HepG2 (cell line): Measurements from ENCODE around the gene CCN2. TPM values are rescaled to one million over a fixed set of nuclear protein-coding genes. Genes with fewer than 3 reads are reported as not detected.

ENCODE experiments used
- CEBPG ChIP-seq: IDR thresholded peaks from 2 replicates; pipeline ENCODE4 v1.6.1; 2016
- CREM ChIP-seq, 2 experiments: sonication (generic) in 1 of 2; formaldehyde crosslinking in 1 of 2; IDR thresholded peaks; 2 replicates each; pipeline versions ENCODE4 v1.4.0 to v1.6.1; 2016 to 2020; ENCODE audit warnings: antibody characterized with exemption in 1 of 2, mild to moderate bottlenecking in 1 of 2, missing genetic modification reagents in 1 of 2
- HMG20A ChIP-seq: IDR thresholded peaks from 2 replicates; pipeline ENCODE4 v1.6.1; 2016; ENCODE audit warnings: borderline replicate concordance
- HOXA7 ChIP-seq: sonication (generic); formaldehyde crosslinking; IDR thresholded peaks from 2 replicates; pipeline ENCODE4 v1.8.1; 2022; ENCODE audit warnings: mild to moderate bottlenecking, missing genetic modification reagents, moderate library complexity
- KLF12 ChIP-seq: sonication (generic); formaldehyde crosslinking; IDR thresholded peaks from 2 replicates; pipeline ENCODE4 v1.4.0; 2020; ENCODE audit warnings: missing genetic modification reagents, borderline replicate concordance
- MBD4 ChIP-seq: IDR thresholded peaks from 2 replicates; pipeline ENCODE4 v1.6.1; 2012; ENCODE audit warnings: low read length, inconsistent platforms, borderline replicate concordance
- NFYB ChIP-seq: sonication (generic); formaldehyde crosslinking; IDR thresholded peaks from 2 replicates; pipeline ENCODE4 v1.4.0; 2020; ENCODE audit warnings: missing genetic modification reagents
- NFYC ChIP-seq: IDR thresholded peaks from 2 replicates; pipeline ENCODE4 v1.6.1; 2016; ENCODE audit warnings: missing genetic modification reagents, missing compliant biosample characterization
- RARA ChIP-seq: IDR thresholded peaks from 2 replicates; pipeline ENCODE4 v1.6.1; 2016; ENCODE audit warnings: missing genetic modification reagents, missing compliant biosample characterization
- SP1 ChIP-seq, 2 experiments: fragments of 450-650 bp in 1 of 2; sonication (generic) in 1 of 2; formaldehyde crosslinking in 1 of 2; IDR thresholded peaks; 2 replicates each; pipeline versions ENCODE4 v1.4.0 to v1.6.1; 2016 to 2020; ENCODE audit warnings: missing genetic modification reagents in 1 of 2
- ZC3H13 ChIP-seq: sonication (generic); formaldehyde crosslinking; IDR thresholded peaks from 2 replicates; pipeline ENCODE4 v1.8.1; 2023; ENCODE audit warnings: mild to moderate bottlenecking, missing genetic modification reagents, moderate library complexity
- ZMAT5 ChIP-seq: sonication (generic); formaldehyde crosslinking; IDR thresholded peaks from 2 replicates; pipeline ENCODE4 v1.5.0; 2020; ENCODE audit warnings: mild to moderate bottlenecking, low read depth, missing genetic modification reagents, borderline replicate concordance
- ZNF556 ChIP-seq: sonication (generic); formaldehyde crosslinking; IDR thresholded peaks from 2 replicates; pipeline ENCODE4 v1.4.0; 2020; ENCODE audit warnings: mild to moderate bottlenecking, missing genetic modification reagents, borderline replicate concordance
- ZNF800 ChIP-seq: sonication (generic); formaldehyde crosslinking; IDR thresholded peaks from 2 replicates; pipeline ENCODE4 v1.4.0; 2020; ENCODE audit warnings: missing genetic modification reagents
- polyA plus RNA-seq, 8 experiments: library from polyadenylated mRNA; depleted of rRNA in 3 of 8; stranded (reverse) in 7 of 8; unstranded in 1 of 8; fragments of >200 nt; fragmentation: Illumina TruSeq in 4 of 8; extraction: Trizol in 4 of 8; gene quantifications; 2 replicates each; pipeline versions ENCODE4 v1.2.1 to v1.2.3, GENCODE V29; 2011 to 2016; ENCODE audit warnings: low read depth in 4 of 8, missing spikeins in 1 of 8, mixed read lengths in 1 of 8; ENCODE audit not compliant: insufficient read depth in 1 of 8
- total RNA-seq, 5 experiments: library from RNA; depleted of rRNA; stranded (reverse); fragments of >200 nt; fragmentation: Illumina TruSeq; extraction: Trizol; gene quantifications; 2 replicates each; pipeline ENCODE4 v1.2.3, GENCODE V29; 2016; ENCODE audit warnings: low read depth in 1 of 5
- TF ChIP-seq, protein P1 (sequence below): sonication (generic); formaldehyde crosslinking; IDR thresholded peaks from 2 replicates; pipeline ENCODE4 v1.8.1; 2022; ENCODE audit warnings: mild to moderate bottlenecking, missing genetic modification reagents
- TF ChIP-seq, protein P2 (sequence below): sonication (generic); formaldehyde crosslinking; IDR thresholded peaks from 2 replicates; pipeline ENCODE4 v1.9.0; 2021; ENCODE audit warnings: mild to moderate bottlenecking, missing genetic modification reagents

Gene CCN2
- total and polyA plus RNA-seq, 2 of the 13 experiments (the other 11 are each of a cell fraction or from before 2014, with no cell fraction given): 34.7 to 316 TPM

- peak; percentile 91; the same call in 1 of the 2 replicates for TF ChIP-seq ZMAT5 (CRISPR knock-in tag)
- TF ChIP-seq, protein P1, sequence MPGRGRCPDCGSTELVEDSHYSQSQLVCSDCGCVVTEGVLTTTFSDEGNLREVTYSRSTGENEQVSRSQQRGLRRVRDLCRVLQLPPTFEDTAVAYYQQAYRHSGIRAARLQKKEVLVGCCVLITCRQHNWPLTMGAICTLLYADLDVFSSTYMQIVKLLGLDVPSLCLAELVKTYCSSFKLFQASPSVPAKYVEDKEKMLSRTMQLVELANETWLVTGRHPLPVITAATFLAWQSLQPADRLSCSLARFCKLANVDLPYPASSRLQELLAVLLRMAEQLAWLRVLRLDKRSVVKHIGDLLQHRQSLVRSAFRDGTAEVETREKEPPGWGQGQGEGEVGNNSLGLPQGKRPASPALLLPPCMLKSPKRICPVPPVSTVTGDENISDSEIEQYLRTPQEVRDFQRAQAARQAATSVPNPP: no peak; the same call in 1 of the 2 replicates
- no peak for TF ChIP-seq SP1 (IDR thresholded peaks at IDR 0.05)
- TF ChIP-seq SP1 (CRISPR knock-in tag; IDR thresholded peaks at IDR 0.05): peak; percentile 18; the same call in 1 of the 2 replicates
- TF ChIP-seq NFYC: peak; percentile 23; the same call in 1 of the 2 replicates
- no peak for TF ChIP-seq ZNF556
- TF ChIP-seq RARA (CRISPR knock-in tag): peak; percentile 36; the same call in 1 of the 2 replicates
- no peak; the same call in 1 of the 2 replicates for TF ChIP-seq HMG20A (CRISPR knock-in tag)
- TF ChIP-seq CEBPG (CRISPR knock-in tag): no peak
- TF ChIP-seq CREM (IDR thresholded peaks at IDR 0.05): no peak
- no peak for TF ChIP-seq CREM (CRISPR knock-in tag; IDR thresholded peaks at IDR 0.05)
- no peak for TF ChIP-seq NFYB (CRISPR knock-in tag)
- peak; percentile 81; the same call in 1 of the 2 replicates for TF ChIP-seq MBD4
- TF ChIP-seq, protein P2, sequence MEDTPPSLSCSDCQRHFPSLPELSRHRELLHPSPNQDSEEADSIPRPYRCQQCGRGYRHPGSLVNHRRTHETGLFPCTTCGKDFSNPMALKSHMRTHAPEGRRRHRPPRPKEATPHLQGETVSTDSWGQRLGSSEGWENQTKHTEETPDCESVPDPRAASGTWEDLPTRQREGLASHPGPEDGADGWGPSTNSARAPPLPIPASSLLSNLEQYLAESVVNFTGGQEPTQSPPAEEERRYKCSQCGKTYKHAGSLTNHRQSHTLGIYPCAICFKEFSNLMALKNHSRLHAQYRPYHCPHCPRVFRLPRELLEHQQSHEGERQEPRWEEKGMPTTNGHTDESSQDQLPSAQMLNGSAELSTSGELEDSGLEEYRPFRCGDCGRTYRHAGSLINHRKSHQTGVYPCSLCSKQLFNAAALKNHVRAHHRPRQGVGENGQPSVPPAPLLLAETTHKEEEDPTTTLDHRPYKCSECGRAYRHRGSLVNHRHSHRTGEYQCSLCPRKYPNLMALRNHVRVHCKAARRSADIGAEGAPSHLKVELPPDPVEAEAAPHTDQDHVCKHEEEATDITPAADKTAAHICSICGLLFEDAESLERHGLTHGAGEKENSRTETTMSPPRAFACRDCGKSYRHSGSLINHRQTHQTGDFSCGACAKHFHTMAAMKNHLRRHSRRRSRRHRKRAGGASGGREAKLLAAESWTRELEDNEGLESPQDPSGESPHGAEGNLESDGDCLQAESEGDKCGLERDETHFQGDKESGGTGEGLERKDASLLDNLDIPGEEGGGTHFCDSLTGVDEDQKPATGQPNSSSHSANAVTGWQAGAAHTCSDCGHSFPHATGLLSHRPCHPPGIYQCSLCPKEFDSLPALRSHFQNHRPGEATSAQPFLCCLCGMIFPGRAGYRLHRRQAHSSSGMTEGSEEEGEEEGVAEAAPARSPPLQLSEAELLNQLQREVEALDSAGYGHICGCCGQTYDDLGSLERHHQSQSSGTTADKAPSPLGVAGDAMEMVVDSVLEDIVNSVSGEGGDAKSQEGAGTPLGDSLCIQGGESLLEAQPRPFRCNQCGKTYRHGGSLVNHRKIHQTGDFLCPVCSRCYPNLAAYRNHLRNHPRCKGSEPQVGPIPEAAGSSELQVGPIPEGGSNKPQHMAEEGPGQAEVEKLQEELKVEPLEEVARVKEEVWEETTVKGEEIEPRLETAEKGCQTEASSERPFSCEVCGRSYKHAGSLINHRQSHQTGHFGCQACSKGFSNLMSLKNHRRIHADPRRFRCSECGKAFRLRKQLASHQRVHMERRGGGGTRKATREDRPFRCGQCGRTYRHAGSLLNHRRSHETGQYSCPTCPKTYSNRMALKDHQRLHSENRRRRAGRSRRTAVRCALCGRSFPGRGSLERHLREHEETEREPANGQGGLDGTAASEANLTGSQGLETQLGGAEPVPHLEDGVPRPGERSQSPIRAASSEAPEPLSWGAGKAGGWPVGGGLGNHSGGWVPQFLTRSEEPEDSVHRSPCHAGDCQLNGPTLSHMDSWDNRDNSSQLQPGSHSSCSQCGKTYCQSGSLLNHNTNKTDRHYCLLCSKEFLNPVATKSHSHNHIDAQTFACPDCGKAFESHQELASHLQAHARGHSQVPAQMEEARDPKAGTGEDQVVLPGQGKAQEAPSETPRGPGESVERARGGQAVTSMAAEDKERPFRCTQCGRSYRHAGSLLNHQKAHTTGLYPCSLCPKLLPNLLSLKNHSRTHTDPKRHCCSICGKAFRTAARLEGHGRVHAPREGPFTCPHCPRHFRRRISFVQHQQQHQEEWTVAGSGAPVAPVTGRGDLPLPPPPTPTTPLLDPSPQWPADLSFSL (CRISPR knock-in tag): peak; percentile 64; the same call in 1 of the 2 replicates
- TF ChIP-seq KLF12 (CRISPR knock-in tag): peak; percentile 82
- TF ChIP-seq ZNF800 (CRISPR knock-in tag): no peak
- peak; percentile 91; the same call in 1 of the 2 replicates for TF ChIP-seq HOXA7 (CRISPR knock-in tag)
- peak; percentile 100; the same call in 1 of the 2 replicates for TF ChIP-seq ZC3H13 (CRISPR knock-in tag)
Measured at GRCh38 chr6:131949909-131950766, 1.0 kb downstream of the CCN2 start (continued).
